ENCODE data around the gene OR9K2.

The OR9K2 gene

GRCh38 chr12:55173456-55173855 is 47.2 kb downstream of the OR9K2 start:
- H3K9me3 ChIP-seq (ENCODE audit: control insufficient read depth in 1 of 2, low read length in 2 of 2), result no peaks in the 10 kb centered on the region
- no peak overlapping the region for H3K4me3 ChIP-seq (ENCODE audit: low read depth in 1 of 2, low read length in 2 of 2)
- no peaks in the 10 kb centered on the region for H3K4me1 ChIP-seq (ENCODE audit: control insufficient read depth in 1 of 2, insufficient read depth in 2 of 2, low read length in 2 of 2)
- H3K36me3 ChIP-seq (ENCODE audit: control insufficient read depth in 1 of 2, insufficient read depth in 2 of 2, low read length in 2 of 2), result no peaks in the 10 kb centered on the region
- H3K27me3 ChIP-seq (ENCODE audit: low read depth, low read length), result no peaks in the 10 kb centered on the region
- no peak overlapping the region for H3K27ac ChIP-seq (ENCODE audit: low read length)

Data from muscle layer of duodenum (tissue), 2 donors.